UCSD-AML1 (cell line): Measurements from ENCODE around the gene OR51Q1.
A peak's percentile ranks its signal among the peaks of the same experiment; 100 is the strongest.

Experiments
- DNase-seq: peaks from one replicate; lab custom pipeline; 2025; ENCODE audit not compliant: unreplicated experiment; lab: John Stamatoyannopoulos, UW

The OR51Q1 gene

DNA sequence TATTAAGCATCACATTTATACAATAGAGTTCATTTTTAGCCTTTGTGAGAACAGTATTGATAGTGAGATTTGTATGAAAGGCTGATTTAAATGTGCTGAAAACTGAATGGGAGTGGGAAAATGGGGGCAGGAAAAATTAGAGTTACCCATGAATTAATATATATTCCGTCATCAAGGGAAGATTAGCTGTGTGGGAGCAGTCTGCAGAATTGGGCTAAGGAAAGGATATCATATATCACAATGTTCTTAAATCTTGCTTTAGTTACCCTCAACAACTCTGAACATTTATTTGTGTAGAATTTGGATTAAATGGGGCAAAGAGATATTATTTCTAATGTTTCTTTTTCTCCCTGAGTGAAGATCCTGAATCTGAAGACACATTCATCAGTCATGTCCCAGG is at the start of gene OR51Q1:
Gene OR51Q1 (plus strand): TSS at position 301 of the 400 bp plus-strand sequence. CDS start 90 bp downstream, at position 391.
- DNase-seq = no peak

DNA sequence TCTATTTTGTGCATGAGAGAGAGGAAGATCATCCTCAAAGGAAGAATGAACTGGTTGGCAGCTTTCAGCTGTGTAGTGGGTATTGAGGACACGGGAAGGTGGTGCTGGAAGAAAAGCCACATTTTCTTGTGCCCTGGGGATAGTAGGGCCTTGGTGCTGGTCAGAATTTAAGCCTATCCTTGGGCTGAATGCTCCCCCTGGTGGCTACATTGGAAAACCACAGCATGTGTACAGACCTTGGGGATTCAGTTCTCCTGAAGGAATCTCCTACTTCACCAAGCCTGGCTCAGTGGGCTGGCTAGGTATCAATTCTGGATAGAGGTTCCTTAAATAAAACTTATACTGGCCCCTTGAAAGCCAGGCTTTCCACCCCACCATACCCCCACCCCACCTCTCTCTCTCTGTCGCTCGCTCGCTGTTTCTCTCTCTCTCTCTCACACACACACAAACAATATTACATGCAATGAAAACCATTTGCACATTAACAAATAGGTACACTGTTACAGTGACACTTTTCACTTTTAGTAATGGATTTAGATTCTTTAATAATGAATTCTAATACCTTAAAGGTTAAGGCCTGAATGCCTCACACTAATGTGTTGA is 41.1 kb upstream of the OR51Q1 start:
- DNase-seq = peak; percentile 32

DNA sequence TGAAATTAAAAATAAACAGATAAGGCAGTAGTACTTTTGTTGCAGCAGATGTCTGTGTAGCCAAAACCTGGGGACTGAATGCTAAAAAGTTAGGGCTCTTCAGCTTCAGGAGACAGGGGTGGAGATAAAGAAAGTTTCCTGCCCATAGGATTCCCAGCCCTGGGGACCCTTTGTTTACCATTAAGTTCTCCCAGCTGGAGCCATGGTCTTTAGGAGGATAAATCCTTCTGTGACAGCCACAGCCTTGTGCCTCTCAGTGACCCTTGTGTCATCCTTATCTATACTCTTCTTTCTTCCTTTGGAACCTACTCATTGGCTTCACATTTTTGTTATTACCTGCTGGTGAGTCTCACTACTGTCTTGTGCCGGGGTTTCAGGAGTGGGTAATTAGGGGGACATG is 38.3 kb upstream of the OR51Q1 start, which contains the start of gene OR51M1:
Gene OR51M1 (plus strand): TSS at position 237 of the 400 bp plus-strand sequence. CDS start 5,587 bp downstream, outside the sequence.
- no peak for DNase-seq

DNA sequence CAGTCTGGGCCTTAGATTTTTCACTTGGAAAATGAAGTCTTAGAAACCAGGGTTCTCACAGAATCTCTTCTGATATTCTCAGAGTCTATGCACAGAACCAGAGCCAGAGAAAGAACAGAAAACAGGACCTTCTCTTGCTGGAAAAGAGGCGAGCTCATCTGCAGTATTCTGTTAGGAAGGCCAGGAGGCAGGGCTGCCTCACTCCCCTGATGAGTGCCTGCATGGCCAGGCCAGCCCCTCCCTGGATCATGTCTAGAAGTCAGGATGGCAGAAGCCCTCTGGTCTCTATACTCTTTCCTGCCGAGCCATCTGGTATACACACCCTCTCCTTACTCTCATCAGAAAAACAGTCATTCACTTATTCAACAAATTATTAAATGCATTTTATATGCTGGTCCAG is 37.6 kb upstream of the OR51Q1 start:
- no peak for DNase-seq

DNA sequence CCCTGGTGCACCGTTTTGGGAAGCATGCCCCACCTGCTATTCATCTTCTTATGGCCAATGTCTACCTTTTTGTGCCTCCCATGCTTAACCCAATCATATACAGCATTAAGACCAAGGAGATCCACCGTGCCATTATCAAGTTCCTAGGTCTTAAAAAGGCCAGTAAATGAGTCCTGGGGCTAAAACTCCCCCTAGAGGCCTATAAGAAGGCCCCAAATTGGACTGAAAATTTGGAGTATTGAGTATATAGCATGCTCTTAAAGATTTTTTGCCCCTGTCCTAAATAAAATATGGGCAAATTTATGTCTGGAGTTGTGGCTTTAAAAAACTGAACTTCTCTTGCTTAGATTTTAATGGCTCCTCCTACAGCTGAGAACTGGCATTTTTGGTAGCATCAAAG is 31.7 kb upstream of the OR51Q1 start:
- DNase-seq = no peak

- DNase-seq = no peak
Observed at GRCh38 chr11:5394091-5394490, 27.8 kb upstream of the OR51Q1 start.

DNA sequence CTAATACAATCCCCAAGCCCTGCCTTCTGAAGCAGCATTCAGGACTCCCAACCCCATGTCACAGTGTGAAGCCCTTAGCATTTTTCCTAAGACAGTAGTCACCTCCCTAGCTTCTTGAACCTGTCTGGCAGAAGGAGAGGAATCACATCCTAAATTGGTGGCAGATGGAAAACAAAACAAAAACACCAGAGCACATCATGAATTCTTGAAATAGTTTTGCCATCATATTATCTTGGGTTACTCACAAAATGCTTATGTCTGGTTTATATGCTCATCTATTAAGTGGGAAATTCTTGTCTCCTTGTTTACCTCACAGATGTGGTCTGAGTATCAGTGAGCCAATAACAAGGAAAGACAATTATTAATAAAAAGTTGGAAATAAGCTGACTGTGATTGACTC is 23.0 kb upstream of the OR51Q1 start:
- DNase-seq = no peak

GRCh38 chr11:5405173-5405572 is 16.7 kb upstream of the OR51Q1 start:
- DNase-seq = no peak

GRCh38 chr11:5420993-5421392 is 918 bp upstream of the OR51Q1 start:
- no peak for DNase-seq

DNA sequence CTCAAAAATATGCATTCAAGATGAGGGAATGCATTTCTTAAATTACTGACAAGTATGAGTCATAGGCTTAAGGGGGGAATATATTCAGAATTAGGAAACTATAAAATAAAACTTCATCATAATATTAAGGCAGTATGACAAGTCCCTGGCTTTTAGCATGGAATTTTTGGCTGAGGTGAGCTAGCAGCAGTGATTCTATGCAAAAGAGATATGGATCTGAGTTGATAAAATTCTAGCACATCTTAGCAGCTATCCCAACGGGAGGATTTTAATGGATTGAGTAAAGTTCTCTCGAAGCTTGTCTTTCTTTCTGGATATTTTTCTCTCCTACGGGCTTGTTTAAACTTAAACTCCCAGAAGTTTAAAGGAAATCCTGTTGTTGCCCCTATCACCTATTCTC is 1.2 kb downstream of the OR51Q1 start:
- DNase-seq = no peak

GRCh38 chr11:5441414-5441813 is 19.5 kb downstream of the OR51Q1 start, which contains the start of gene OR51I1:
TSS of gene OR51I1 (minus strand) at chr11:5441514. CDS start at chr11:5441514, 0 bp downstream.
- no peak for DNase-seq

DNA sequence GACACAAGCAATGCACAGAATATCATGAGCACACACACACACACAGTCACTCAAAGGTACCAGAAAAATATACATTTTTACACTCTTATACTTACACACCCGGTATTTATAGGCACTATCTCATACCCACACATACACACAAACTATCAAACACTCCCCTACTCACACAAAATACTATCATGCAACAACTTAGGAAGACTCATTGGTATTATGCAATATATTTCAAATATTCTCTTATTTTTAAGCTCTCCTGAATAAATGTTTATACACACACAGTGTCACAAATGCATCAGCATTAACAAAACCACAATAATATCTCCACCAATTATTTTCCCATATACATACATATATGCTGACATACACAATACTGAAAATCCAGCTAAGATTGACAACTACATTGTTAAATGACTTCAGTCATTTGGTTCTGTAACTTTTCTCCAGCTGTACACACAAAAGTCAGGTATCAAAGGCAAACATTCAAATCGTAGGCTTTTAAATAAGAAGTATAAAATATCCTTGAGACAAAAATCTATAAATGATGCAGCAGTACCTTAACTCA is 22.0 kb downstream of the OR51Q1 start:
- no peak for DNase-seq

DNA sequence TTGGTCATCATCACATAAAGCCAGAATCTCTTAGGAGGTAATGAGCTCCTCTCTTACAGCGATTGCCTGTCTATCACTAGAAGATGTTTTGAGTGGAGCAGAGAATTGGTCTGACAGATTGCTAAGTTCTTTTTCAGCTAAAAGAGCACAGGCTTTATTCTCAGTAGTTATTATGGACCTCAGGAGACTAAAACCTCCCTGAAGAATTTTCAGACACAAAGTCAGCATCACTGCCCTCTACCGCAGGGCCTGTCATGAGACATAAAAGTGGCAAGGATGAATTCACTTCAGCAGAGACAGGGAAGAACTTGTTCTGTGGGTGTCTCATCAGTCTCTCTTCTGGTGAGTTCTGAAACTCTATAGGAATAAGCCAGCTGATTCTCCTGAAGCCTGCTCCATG is 27.1 kb downstream of the OR51Q1 start, which contains the start of gene OR51I2:
Gene OR51I2 (plus strand): TSS at position 301 of the 400 bp plus-strand sequence. CDS start 4,166 bp downstream, outside the sequence.
- no peak for DNase-seq

GRCh38 chr11:5449432-5449831 is 27.5 kb downstream of the OR51Q1 start:
- no peak for DNase-seq

- no peak for DNase-seq
Observed at GRCh38 chr11:5460983-5461621, 39.2 kb downstream of the OR51Q1 start.

GRCh38 chr11:5467527-5467926 is 45.6 kb downstream of the OR51Q1 start:
- no peak for DNase-seq
